DND-41 (cell line): ENCODE results near the gene RAB14.

ENCODE experiments used
- ATAC-seq: fragments of 200-7000 bp; cut with Tn5 transposase; 3 replicates; pipeline ENCODE4 v1.9.1; 2021; ENCODE audit warnings: low read depth; ENCODE audit not compliant: insufficient read depth
- DNase-seq: peaks from one replicate; pipeline ENCODE4 v3.0.0-alpha.2; 2020
- H2AFZ ChIP-seq: 2 replicates; pipeline ENCODE4 v1.6.0; 2012; ENCODE audit warnings: low read depth, low read length
- H3K27ac ChIP-seq: 2 replicates; pipeline ENCODE4 v1.5.1; 2012; ENCODE audit warnings: low read length, inconsistent platforms
- H3K27me3 ChIP-seq: fragments of 200-600 bp; sonication (generic); 2 replicates; pipeline ENCODE4 v1.6.0; 2012; ENCODE audit warnings: low read length, mild to moderate bottlenecking, inconsistent platforms; ENCODE audit not compliant: insufficient read depth, poor library complexity
- H3K36me3 ChIP-seq: 2 replicates; pipeline ENCODE4 v1.5.1; 2012; ENCODE audit warnings: low read length, inconsistent platforms; ENCODE audit not compliant: insufficient read depth
- H3K4me1 ChIP-seq: 2 replicates; pipeline ENCODE4 v1.5.1; 2012; ENCODE audit warnings: mild to moderate bottlenecking, low read length; ENCODE audit not compliant: insufficient read depth
- H3K4me2 ChIP-seq: 2 replicates; pipeline ENCODE4 v1.6.0; 2012; ENCODE audit warnings: mild to moderate bottlenecking, moderate library complexity, low read length, inconsistent platforms; ENCODE audit not compliant: insufficient read depth
- H3K4me3 ChIP-seq, 2 experiments: fragments of 200-600 bp in 1 of 2; shearing (Covaris generic) in 1 of 2; 2 replicates each; pipeline ENCODE4 v1.5.1; 2012 to 2016; ENCODE audit warnings: inconsistent platforms in 2 of 2, low read length in 2 of 2, mild to moderate bottlenecking in 2 of 2, low read depth in 1 of 2, moderate library complexity in 1 of 2
- H3K79me2 ChIP-seq: 2 replicates; pipeline ENCODE4 v1.6.0; 2012; ENCODE audit warnings: low read length, inconsistent platforms; ENCODE audit not compliant: insufficient read depth
- H3K9ac ChIP-seq: 2 replicates; pipeline ENCODE4 v1.6.0; 2012; ENCODE audit warnings: low read depth, mild to moderate bottlenecking, inconsistent platforms, low read length, moderate library complexity
- H3K9me3 ChIP-seq: 2 replicates; pipeline ENCODE4 v1.5.1; 2012; ENCODE audit warnings: low read length, moderate library complexity, mild to moderate bottlenecking, inconsistent platforms; ENCODE audit not compliant: insufficient read depth, severe bottlenecking
- H4K20me1 ChIP-seq: 2 replicates; pipeline ENCODE4 v1.6.0; 2012; ENCODE audit warnings: low read length; ENCODE audit not compliant: insufficient read depth
- EZH2 ChIP-seq: IDR thresholded peaks from 3 replicates; pipeline ENCODE4 v1.6.1; 2012; ENCODE audit warnings: borderline replicate concordance, low read depth, mild to moderate bottlenecking, moderate library complexity, low read length, inconsistent platforms; ENCODE audit not compliant: severe bottlenecking
- TF ChIP-seq, protein P1 (sequence below): IDR thresholded peaks from 2 replicates; pipeline ENCODE4 v1.5.1; 2012; ENCODE audit warnings: borderline replicate concordance, low read length, moderate library complexity, mild to moderate bottlenecking; ENCODE audit not compliant: poor library complexity, severe bottlenecking; ENCODE audit errors: extremely low read depth

The RAB14 gene

DNA sequence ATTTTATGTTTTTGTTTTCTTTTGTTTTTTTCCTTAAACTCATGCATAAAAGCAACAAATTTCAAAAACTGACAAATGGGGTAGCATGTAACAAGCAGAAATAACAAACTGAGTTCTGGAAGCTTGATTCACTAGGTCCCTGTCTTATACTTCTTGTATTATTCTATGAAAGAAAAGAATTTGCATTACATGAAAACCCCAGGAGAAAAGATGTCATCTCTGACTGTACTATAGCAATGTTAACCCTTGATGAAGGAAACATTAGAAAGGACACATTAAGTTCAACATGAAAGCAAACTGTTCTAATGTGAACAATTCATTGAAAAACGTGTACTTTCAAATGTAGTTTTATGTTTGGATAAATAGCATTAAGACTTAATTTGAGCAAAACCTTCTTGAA lies 9.2 kb downstream of the RAB14 start:
- no peak overlapping the region for H3K4me2 ChIP-seq
- DNase-seq, result no peak
- H3K79me2 ChIP-seq, result peaks cover 100% of the 10 kb centered on the region
- H3K27ac ChIP-seq, result no peak overlapping the region
- H3K4me1 ChIP-seq, result peaks cover 7% of the 10 kb centered on the region; the same call in 1 of the 2 replicates
- no peak for ATAC-seq
- no peak overlapping the region for H3K4me3 ChIP-seq
- TF ChIP-seq, protein P1, sequence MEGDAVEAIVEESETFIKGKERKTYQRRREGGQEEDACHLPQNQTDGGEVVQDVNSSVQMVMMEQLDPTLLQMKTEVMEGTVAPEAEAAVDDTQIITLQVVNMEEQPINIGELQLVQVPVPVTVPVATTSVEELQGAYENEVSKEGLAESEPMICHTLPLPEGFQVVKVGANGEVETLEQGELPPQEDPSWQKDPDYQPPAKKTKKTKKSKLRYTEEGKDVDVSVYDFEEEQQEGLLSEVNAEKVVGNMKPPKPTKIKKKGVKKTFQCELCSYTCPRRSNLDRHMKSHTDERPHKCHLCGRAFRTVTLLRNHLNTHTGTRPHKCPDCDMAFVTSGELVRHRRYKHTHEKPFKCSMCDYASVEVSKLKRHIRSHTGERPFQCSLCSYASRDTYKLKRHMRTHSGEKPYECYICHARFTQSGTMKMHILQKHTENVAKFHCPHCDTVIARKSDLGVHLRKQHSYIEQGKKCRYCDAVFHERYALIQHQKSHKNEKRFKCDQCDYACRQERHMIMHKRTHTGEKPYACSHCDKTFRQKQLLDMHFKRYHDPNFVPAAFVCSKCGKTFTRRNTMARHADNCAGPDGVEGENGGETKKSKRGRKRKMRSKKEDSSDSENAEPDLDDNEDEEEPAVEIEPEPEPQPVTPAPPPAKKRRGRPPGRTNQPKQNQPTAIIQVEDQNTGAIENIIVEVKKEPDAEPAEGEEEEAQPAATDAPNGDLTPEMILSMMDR, result no peak
- no peak for TF ChIP-seq EZH2
- no peaks in the 10 kb centered on the region for H3K9me3 ChIP-seq
- peaks cover 49% of the 10 kb centered on the region for H4K20me1 ChIP-seq
- H3K27me3 ChIP-seq, result no peaks in the 10 kb centered on the region
- H2AFZ ChIP-seq, result no peak overlapping the region
- no peak overlapping the region for H3K9ac ChIP-seq
- H3K36me3 ChIP-seq, result no peaks in the 10 kb centered on the region; the same call in 1 of the 2 replicates

- ATAC-seq, result no peak
- Histone ChIP-seq H3K36me3 (peaks cover 8% of the 10 kb centered on the region; the same call in 1 of the 2 replicates), H4K20me1 (peaks cover 38% of the 10 kb centered on the region), H3K27ac (no peak overlapping the region), H3K9ac (no peak overlapping the region), H3K4me3 (no peak overlapping the region), H2AFZ (no peak overlapping the region), H3K4me2 (no peak overlapping the region), H3K79me2 (peaks cover 98% of the 10 kb centered on the region), H3K9me3 (no peaks in the 10 kb centered on the region), H3K27me3 (no peaks in the 10 kb centered on the region), H3K4me1 (peaks cover 2% of the 10 kb centered on the region; the same call in 1 of the 2 replicates)
- no peak for TF ChIP-seq EZH2
- TF ChIP-seq, protein P1, result no peak
- no peak for DNase-seq
Observed at GRCh38 chr9:121191235-121191634, 10.4 kb downstream of the RAB14 start.

- H3K36me3 ChIP-seq, result peaks cover 19% of the 10 kb centered on the region
- no peak overlapping the region for H2AFZ ChIP-seq
- no peak overlapping the region for H3K4me3 ChIP-seq
- no peak overlapping the region for H3K27ac ChIP-seq
- no peak overlapping the region for H3K4me2 ChIP-seq
- no peaks in the 10 kb centered on the region for H3K4me1 ChIP-seq
- peaks cover 94% of the 10 kb centered on the region for H3K79me2 ChIP-seq
- no peaks in the 10 kb centered on the region for H3K27me3 ChIP-seq
- no peak overlapping the region for H3K9ac ChIP-seq
- peaks cover 30% of the 10 kb centered on the region for H4K20me1 ChIP-seq
- no peak for DNase-seq
- H3K9me3 ChIP-seq, result no peaks in the 10 kb centered on the region
- no peak for ATAC-seq
- TF ChIP-seq, protein P1, result no peak
- no peak for TF ChIP-seq EZH2
Observed at GRCh38 chr9:121189660-121190059, 12.0 kb downstream of the RAB14 start.

- peaks cover 90% of the 10 kb centered on the region for H3K79me2 ChIP-seq
- no peaks in the 10 kb centered on the region for H3K4me1 ChIP-seq
- no peak overlapping the region for H3K4me2 ChIP-seq
- H3K9ac ChIP-seq, result no peak overlapping the region
- no peaks in the 10 kb centered on the region for H3K9me3 ChIP-seq
- ATAC-seq (no peak), DNase-seq (no peak)
- no peak overlapping the region for H3K4me3 ChIP-seq
- no peak for TF ChIP-seq EZH2
- TF ChIP-seq, protein P1, result no peak
- H3K36me3 ChIP-seq, result peaks cover 22% of the 10 kb centered on the region
- H2AFZ ChIP-seq, result no peak overlapping the region
- peaks cover 32% of the 10 kb centered on the region for H4K20me1 ChIP-seq
- H3K27ac ChIP-seq, result no peak overlapping the region
- no peaks in the 10 kb centered on the region for H3K27me3 ChIP-seq
Observed at GRCh38 chr9:121189006-121189405, 12.7 kb downstream of the RAB14 start.
